T-helper 2 cell treated with Interferon-gamma antibody and Interleukin-4, amounts not matched to agents 5 μg/mL and 100 μg/mL, for 36 hours (primary cell): ENCODE measurements around the gene ASTN1.

Experiments
- DNase-seq: peaks from one replicate; pipeline ENCODE4 v3.0.0; 2021; ENCODE audit warnings: low spot score
- H3K27ac Mint-ChIP-seq: one replicate; pipeline ENCODE4 v1.8.0; 2021; ENCODE audit warnings: mild to moderate bottlenecking, mixed read lengths
- H3K27me3 Mint-ChIP-seq: one replicate; pipeline ENCODE4 v1.8.0; 2021; ENCODE audit warnings: low read depth, mixed read lengths
- H3K36me3 Mint-ChIP-seq: one replicate; pipeline ENCODE4 v1.8.0; 2021; ENCODE audit warnings: low read depth, mixed read lengths
- H3K4me1 Mint-ChIP-seq: one replicate; pipeline ENCODE4 v1.8.0; 2021; ENCODE audit warnings: low read depth, mixed read lengths
- H3K4me3 Mint-ChIP-seq: one replicate; pipeline ENCODE4 v1.8.0; 2022; ENCODE audit warnings: mild to moderate bottlenecking, moderate library complexity, mixed read lengths
- H3K9me3 Mint-ChIP-seq: one replicate; pipeline ENCODE4 v1.8.0; 2021; ENCODE audit warnings: mixed read lengths

The ASTN1 gene

DNA sequence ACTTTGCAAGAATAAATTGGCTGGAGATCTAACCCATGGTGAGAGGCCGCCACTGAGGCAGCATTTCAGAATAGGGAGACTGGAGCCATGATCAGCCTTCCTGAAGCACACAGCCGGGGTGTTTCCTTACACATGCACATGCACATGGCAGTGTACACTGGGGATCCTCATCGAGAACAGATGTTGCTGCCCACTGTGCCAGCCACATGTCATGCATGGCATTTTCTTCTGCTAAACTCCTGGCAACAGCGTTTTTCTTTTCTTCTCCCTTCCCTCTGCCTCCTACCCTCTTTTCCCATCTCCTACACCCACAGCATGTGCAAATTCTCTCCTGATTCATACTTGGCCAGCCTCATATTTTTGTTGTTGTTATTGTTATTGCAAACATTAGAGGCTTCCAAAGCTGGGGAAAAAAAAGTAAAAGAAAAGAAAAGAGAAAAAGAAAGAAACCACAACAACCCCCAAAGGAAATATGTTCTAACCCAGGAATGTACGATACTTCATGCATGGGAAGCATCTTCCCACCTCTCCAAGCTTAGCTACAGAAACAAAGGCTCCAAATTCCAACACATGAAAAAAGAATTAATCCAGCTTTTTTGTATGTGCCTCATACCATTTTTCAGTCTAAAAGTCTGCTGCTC is 344.0 kb downstream of the ASTN1 start:
- Mint-ChIP-seq H3K27ac (no peak overlapping the region), H3K4me3 (no peak overlapping the region), H3K9me3 (no peaks in the 10 kb centered on the region), H3K27me3 (no peaks in the 10 kb centered on the region), H3K4me1 (no peaks in the 10 kb centered on the region), H3K36me3 (no peaks in the 10 kb centered on the region)
- no peak for DNase-seq

DNA sequence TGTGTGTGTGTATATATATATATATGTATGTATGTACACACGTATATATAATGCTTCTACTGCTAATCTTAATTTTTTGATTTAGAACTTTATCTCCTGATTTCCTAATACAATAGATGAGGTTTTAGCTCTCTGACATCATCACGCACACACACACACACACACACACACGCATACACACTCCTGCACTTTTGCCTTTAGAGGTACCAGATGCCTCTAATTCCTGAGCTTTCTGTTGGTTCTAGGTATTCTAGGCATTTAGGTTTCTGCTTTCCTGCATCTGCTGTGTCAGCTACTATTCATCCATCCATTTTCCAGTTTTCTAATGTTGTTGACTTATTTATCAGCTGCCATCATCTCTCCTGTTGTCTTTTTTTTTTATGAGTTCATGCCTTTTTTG is 348.3 kb downstream of the ASTN1 start:
- Mint-ChIP-seq H3K4me1 (no peaks in the 10 kb centered on the region), H3K27me3 (no peaks in the 10 kb centered on the region), H3K9me3 (no peaks in the 10 kb centered on the region), H3K36me3 (no peaks in the 10 kb centered on the region), H3K4me3 (no peak overlapping the region), H3K27ac (no peak overlapping the region)
- DNase-seq = no peak

DNA sequence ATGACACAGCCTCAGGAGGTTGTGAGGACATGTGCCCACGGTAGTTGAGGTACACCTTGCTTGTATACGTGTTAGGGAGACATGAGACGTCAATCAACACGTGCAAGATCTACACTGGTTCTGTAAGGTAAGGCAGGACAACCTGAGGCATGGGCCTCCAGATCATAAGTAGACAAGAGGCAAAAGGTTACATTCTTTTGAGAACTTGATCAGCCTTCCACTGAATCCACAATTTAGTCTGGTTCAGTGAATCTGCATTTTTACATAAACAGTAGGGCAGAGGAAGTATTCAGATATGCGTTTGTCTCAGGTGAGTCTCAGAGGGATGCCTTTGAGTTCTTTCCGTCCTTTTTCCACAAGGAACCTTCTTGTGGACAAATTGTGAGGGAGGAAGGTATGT is 348.9 kb downstream of the ASTN1 start:
- no peak overlapping the region for H3K4me3 Mint-ChIP-seq
- no peaks in the 10 kb centered on the region for H3K27me3 Mint-ChIP-seq
- no peak for DNase-seq
- H3K36me3 Mint-ChIP-seq = no peaks in the 10 kb centered on the region
- no peak overlapping the region for H3K27ac Mint-ChIP-seq
- no peaks in the 10 kb centered on the region for H3K9me3 Mint-ChIP-seq
- no peaks in the 10 kb centered on the region for H3K4me1 Mint-ChIP-seq

- no peak overlapping the region for H3K4me3 Mint-ChIP-seq
- H3K27ac Mint-ChIP-seq = no peak overlapping the region
- H3K36me3 Mint-ChIP-seq = no peaks in the 10 kb centered on the region
- H3K4me1 Mint-ChIP-seq = no peaks in the 10 kb centered on the region
- no peak for DNase-seq
- no peaks in the 10 kb centered on the region for H3K9me3 Mint-ChIP-seq
- no peaks in the 10 kb centered on the region for H3K27me3 Mint-ChIP-seq
Measured at GRCh38 chr1:176811511-176812288, 352.8 kb downstream of the ASTN1 start.

DNA sequence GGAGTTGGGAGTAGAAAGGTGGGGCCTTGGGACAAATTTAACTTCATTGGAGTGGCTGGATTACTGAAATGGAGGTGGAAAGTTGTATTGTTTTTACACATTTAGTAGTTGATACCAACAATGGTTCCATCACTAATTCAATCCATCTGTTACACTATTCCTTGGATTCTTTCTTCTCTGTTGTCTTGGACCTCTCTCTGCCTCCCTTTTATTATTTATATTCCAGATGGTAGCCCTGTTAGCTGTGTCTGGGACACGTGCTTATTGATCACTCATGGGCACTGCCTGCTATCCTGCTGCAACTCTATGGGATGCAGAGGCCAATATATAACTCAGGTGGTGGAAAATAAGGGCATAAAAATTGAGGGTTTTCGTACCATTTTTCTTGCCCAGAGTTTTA is 355.2 kb downstream of the ASTN1 start:
- Mint-ChIP-seq H3K4me1 (no peaks in the 10 kb centered on the region), H3K27ac (no peak overlapping the region), H3K4me3 (no peak overlapping the region), H3K9me3 (no peaks in the 10 kb centered on the region), H3K27me3 (no peaks in the 10 kb centered on the region), H3K36me3 (no peaks in the 10 kb centered on the region)
- no peak for DNase-seq
